DND-41 (cell line): ENCODE measurements around the gene SAMSN1.

Experiments used
- ATAC-seq: fragments of 200-7000 bp; cut with Tn5 transposase; 3 replicates; pipeline ENCODE4 v1.9.1; 2021; ENCODE audit warnings: low read depth; ENCODE audit not compliant: insufficient read depth
- DNase-seq: peaks from one replicate; pipeline ENCODE4 v3.0.0-alpha.2; 2020
- H2AFZ ChIP-seq: 2 replicates; pipeline ENCODE4 v1.6.0; 2012; ENCODE audit warnings: low read depth, low read length
- H3K27ac ChIP-seq: 2 replicates; pipeline ENCODE4 v1.5.1; 2012; ENCODE audit warnings: low read length, inconsistent platforms
- H3K27me3 ChIP-seq: fragments of 200-600 bp; sonication (generic); 2 replicates; pipeline ENCODE4 v1.6.0; 2012; ENCODE audit warnings: low read length, mild to moderate bottlenecking, inconsistent platforms; ENCODE audit not compliant: insufficient read depth, poor library complexity
- H3K36me3 ChIP-seq: 2 replicates; pipeline ENCODE4 v1.5.1; 2012; ENCODE audit warnings: low read length, inconsistent platforms; ENCODE audit not compliant: insufficient read depth
- H3K4me1 ChIP-seq: 2 replicates; pipeline ENCODE4 v1.5.1; 2012; ENCODE audit warnings: mild to moderate bottlenecking, low read length; ENCODE audit not compliant: insufficient read depth
- H3K4me2 ChIP-seq: 2 replicates; pipeline ENCODE4 v1.6.0; 2012; ENCODE audit warnings: mild to moderate bottlenecking, moderate library complexity, low read length, inconsistent platforms; ENCODE audit not compliant: insufficient read depth
- H3K4me3 ChIP-seq, 2 experiments: fragments of 200-600 bp in 1 of 2; shearing (Covaris generic) in 1 of 2; 2 replicates each; pipeline ENCODE4 v1.5.1; 2012 to 2016; ENCODE audit warnings: inconsistent platforms in 2 of 2, low read length in 2 of 2, mild to moderate bottlenecking in 2 of 2, low read depth in 1 of 2, moderate library complexity in 1 of 2
- H3K79me2 ChIP-seq: 2 replicates; pipeline ENCODE4 v1.6.0; 2012; ENCODE audit warnings: low read length, inconsistent platforms; ENCODE audit not compliant: insufficient read depth
- H3K9ac ChIP-seq: 2 replicates; pipeline ENCODE4 v1.6.0; 2012; ENCODE audit warnings: low read depth, mild to moderate bottlenecking, inconsistent platforms, low read length, moderate library complexity
- H3K9me3 ChIP-seq: 2 replicates; pipeline ENCODE4 v1.5.1; 2012; ENCODE audit warnings: low read length, moderate library complexity, mild to moderate bottlenecking, inconsistent platforms; ENCODE audit not compliant: insufficient read depth, severe bottlenecking
- H4K20me1 ChIP-seq: 2 replicates; pipeline ENCODE4 v1.6.0; 2012; ENCODE audit warnings: low read length; ENCODE audit not compliant: insufficient read depth
- EZH2 ChIP-seq: IDR thresholded peaks from 3 replicates; pipeline ENCODE4 v1.6.1; 2012; ENCODE audit warnings: borderline replicate concordance, low read depth, mild to moderate bottlenecking, moderate library complexity, low read length, inconsistent platforms; ENCODE audit not compliant: severe bottlenecking
- TF ChIP-seq, protein P1 (sequence below): IDR thresholded peaks from 2 replicates; pipeline ENCODE4 v1.5.1; 2012; ENCODE audit warnings: borderline replicate concordance, low read length, moderate library complexity, mild to moderate bottlenecking; ENCODE audit not compliant: poor library complexity, severe bottlenecking; ENCODE audit errors: extremely low read depth

Gene SAMSN1

GRCh38 chr21:14593230-14593629, 47.1 kb upstream of the SAMSN1 start:
- Histone ChIP-seq H3K9me3 (peaks cover 5% of the 10 kb centered on the region), H4K20me1 (no peaks in the 10 kb centered on the region), H3K4me2 (no peak overlapping the region), H3K9ac (no peak overlapping the region), H3K4me3 (no peak overlapping the region), H3K27ac (no peak overlapping the region), H3K27me3 (no peaks in the 10 kb centered on the region), H2AFZ (no peak overlapping the region), H3K4me1 (peaks cover 8% of the 10 kb centered on the region), H3K79me2 (no peaks in the 10 kb centered on the region), H3K36me3 (no peaks in the 10 kb centered on the region)
- ATAC-seq (no peak), DNase-seq (no peak)
- TF ChIP-seq, protein P1, sequence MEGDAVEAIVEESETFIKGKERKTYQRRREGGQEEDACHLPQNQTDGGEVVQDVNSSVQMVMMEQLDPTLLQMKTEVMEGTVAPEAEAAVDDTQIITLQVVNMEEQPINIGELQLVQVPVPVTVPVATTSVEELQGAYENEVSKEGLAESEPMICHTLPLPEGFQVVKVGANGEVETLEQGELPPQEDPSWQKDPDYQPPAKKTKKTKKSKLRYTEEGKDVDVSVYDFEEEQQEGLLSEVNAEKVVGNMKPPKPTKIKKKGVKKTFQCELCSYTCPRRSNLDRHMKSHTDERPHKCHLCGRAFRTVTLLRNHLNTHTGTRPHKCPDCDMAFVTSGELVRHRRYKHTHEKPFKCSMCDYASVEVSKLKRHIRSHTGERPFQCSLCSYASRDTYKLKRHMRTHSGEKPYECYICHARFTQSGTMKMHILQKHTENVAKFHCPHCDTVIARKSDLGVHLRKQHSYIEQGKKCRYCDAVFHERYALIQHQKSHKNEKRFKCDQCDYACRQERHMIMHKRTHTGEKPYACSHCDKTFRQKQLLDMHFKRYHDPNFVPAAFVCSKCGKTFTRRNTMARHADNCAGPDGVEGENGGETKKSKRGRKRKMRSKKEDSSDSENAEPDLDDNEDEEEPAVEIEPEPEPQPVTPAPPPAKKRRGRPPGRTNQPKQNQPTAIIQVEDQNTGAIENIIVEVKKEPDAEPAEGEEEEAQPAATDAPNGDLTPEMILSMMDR, result no peak
- no peak for TF ChIP-seq EZH2

GRCh38 chr21:14592296-14593000, 46.3 kb upstream of the SAMSN1 start:
- Histone ChIP-seq H3K27ac (no peak overlapping the region), H3K4me3 (no peak overlapping the region), H4K20me1 (no peaks in the 10 kb centered on the region), H3K4me1 (peaks cover 8% of the 10 kb centered on the region), H3K9ac (no peak overlapping the region), H3K4me2 (no peak overlapping the region), H3K9me3 (peaks cover 5% of the 10 kb centered on the region), H3K79me2 (no peaks in the 10 kb centered on the region), H2AFZ (no peak overlapping the region), H3K36me3 (no peaks in the 10 kb centered on the region), H3K27me3 (no peaks in the 10 kb centered on the region)
- no peak for DNase-seq
- no peak for ATAC-seq
- TF ChIP-seq EZH2, result no peak
- TF ChIP-seq, protein P1, result no peak

GRCh38 chr21:14591882-14592281, 45.8 kb upstream of the SAMSN1 start:
- DNase-seq (no peak), ATAC-seq (peak; percentile 68; the same call in 2 of the 3 replicates)
- TF ChIP-seq EZH2, result no peak
- TF ChIP-seq, protein P1, result no peak
- no peaks in the 10 kb centered on the region for H3K79me2 ChIP-seq
- H4K20me1 ChIP-seq, result no peaks in the 10 kb centered on the region
- peak overlapping the region; percentile 14; the same call in 1 of the 2 replicates for H2AFZ ChIP-seq
- peak overlapping the region; percentile 12; the same call in 1 of the 2 replicates for H3K27ac ChIP-seq
- no peak overlapping the region for H3K9ac ChIP-seq
- peaks cover 8% of the 10 kb centered on the region for H3K4me1 ChIP-seq
- H3K4me2 ChIP-seq, result no peak overlapping the region
- H3K27me3 ChIP-seq, result no peaks in the 10 kb centered on the region
- H3K36me3 ChIP-seq, result no peaks in the 10 kb centered on the region
- H3K4me3 ChIP-seq, result no peak overlapping the region
- peaks cover 5% of the 10 kb centered on the region for H3K9me3 ChIP-seq
